ENCODE results near the gene ATP5IF1. TPM values are rescaled to one million over a fixed set of nuclear protein-coding genes. Genes with fewer than 3 reads are reported as not detected.
A peak's percentile ranks its signal among the peaks of the same experiment; 100 is the strongest.

Gene ATP5IF1
- polyA plus RNA-seq, 1 donor from 2014 or later: 448 TPM

GRCh38 chr1:28259934-28260802, 24.2 kb downstream of the ATP5IF1 start:
- no peaks in the 10 kb centered on the region for H3F3A ChIP-seq (ENCODE audit: insufficient read depth, low read length, poor library complexity, severe bottlenecking)
- H3K9me2 ChIP-seq (ENCODE audit: insufficient read depth, low read length): no peaks in the 10 kb centered on the region
- peak overlapping the region; percentile 44 for H3K4me2 ChIP-seq (ENCODE audit: low read length)
- peak overlapping the region; percentile 66 for H3K27ac ChIP-seq (ENCODE audit: low read length)
- H3K79me2 ChIP-seq (replicated peaks; ENCODE audit: insufficient read depth, low read length): peaks cover 30% of the 10 kb centered on the region
- peak overlapping the region; percentile 86 for H3K9ac ChIP-seq (ENCODE audit: low read length)
- no peaks in the 10 kb centered on the region for H3K27me3 ChIP-seq (ENCODE audit: insufficient read depth, low read depth, low read length)
- TF ChIP-seq MXI1 (conservative IDR thresholded peaks at IDR 0.05; ENCODE audit: poor library complexity, severe bottlenecking) (peak; percentile 8), CTCF (IDR thresholded peaks at IDR 0.05; ENCODE audit: poor library complexity, severe bottlenecking) (no peak)
- H3K36me3 ChIP-seq (ENCODE audit: insufficient read depth, low read length): no peaks in the 10 kb centered on the region
- peak overlapping the region; percentile 90 for H2AFZ ChIP-seq (ENCODE audit: low read depth, low read length)
- H3K9me3 ChIP-seq (ENCODE audit: low read length): no peaks in the 10 kb centered on the region
- H4K20me1 ChIP-seq (ENCODE audit: insufficient read depth): no peaks in the 10 kb centered on the region
- peak overlapping the region; percentile 99 for H3K4me3 ChIP-seq (ENCODE audit: low read length)

GRCh38 chr1:28260803-28261174, 24.9 kb downstream of the ATP5IF1 start:
- TF ChIP-seq EZH2 (IDR thresholded peaks at IDR 0.05; ENCODE audit: borderline replicate concordance, insufficient read depth, low read length, poor library complexity, severe bottlenecking): no peak
- TF ChIP-seq TAF1 (IDR thresholded peaks at IDR 0.05; ENCODE audit: low read depth): no peak
- TF ChIP-seq MXI1 (conservative IDR thresholded peaks at IDR 0.05; ENCODE audit: poor library complexity, severe bottlenecking): no peak
- TF ChIP-seq SMC3 (conservative IDR thresholded peaks at IDR 0.05; ENCODE audit: poor library complexity): no peak
- no peak for TF ChIP-seq EP300 (conservative IDR thresholded peaks at IDR 0.05; ENCODE audit: poor library complexity, severe bottlenecking)
- TF ChIP-seq POLR2AphosphoS5 (IDR thresholded peaks at IDR 0.05): no peak
- Histone ChIP-seq H3K9me2 (ENCODE audit: insufficient read depth, low read length) (no peaks in the 10 kb centered on the region), H3K4me3 (ENCODE audit: low read length) (peak overlapping the region; percentile 99), H4K20me1 (ENCODE audit: insufficient read depth) (no peaks in the 10 kb centered on the region), H2AFZ (ENCODE audit: low read depth, low read length) (no peak overlapping the region), H3K27me3 (ENCODE audit: insufficient read depth, low read depth, low read length) (no peaks in the 10 kb centered on the region), H3F3A (ENCODE audit: insufficient read depth, low read length, poor library complexity, severe bottlenecking) (no peaks in the 10 kb centered on the region), H3K9ac (ENCODE audit: low read length) (peak overlapping the region; percentile 86), H3K79me2 (replicated peaks; ENCODE audit: insufficient read depth, low read length) (peaks cover 32% of the 10 kb centered on the region), H3K9me3 (ENCODE audit: low read length) (no peaks in the 10 kb centered on the region), H3K4me2 (ENCODE audit: low read length) (peak overlapping the region; percentile 37), H3K27ac (ENCODE audit: low read length) (no peak overlapping the region), H3K36me3 (ENCODE audit: insufficient read depth, low read length) (no peaks in the 10 kb centered on the region)

- no peak overlapping the region for H3K9ac ChIP-seq (ENCODE audit: low read length)
- peaks cover 51% of the 10 kb centered on the region for H3K79me2 ChIP-seq (replicated peaks; ENCODE audit: insufficient read depth, low read length)
- H3K36me3 ChIP-seq (ENCODE audit: insufficient read depth, low read length): no peaks in the 10 kb centered on the region
- H3K9me2 ChIP-seq (ENCODE audit: insufficient read depth, low read length): no peaks in the 10 kb centered on the region
- no peak overlapping the region for H3K4me3 ChIP-seq (ENCODE audit: low read length)
- no peaks in the 10 kb centered on the region for H3F3A ChIP-seq (ENCODE audit: insufficient read depth, low read length, poor library complexity, severe bottlenecking)
- H2AFZ ChIP-seq (ENCODE audit: low read depth, low read length): no peak overlapping the region
- no peak overlapping the region for H3K4me2 ChIP-seq (ENCODE audit: low read length)
- H4K20me1 ChIP-seq (ENCODE audit: insufficient read depth): no peaks in the 10 kb centered on the region
- no peak overlapping the region for H3K27ac ChIP-seq (ENCODE audit: low read length)
- no peaks in the 10 kb centered on the region for H3K9me3 ChIP-seq (ENCODE audit: low read length)
- TF ChIP-seq REST (IDR thresholded peaks at IDR 0.05; ENCODE audit: borderline replicate concordance) (no peak), MXI1 (conservative IDR thresholded peaks at IDR 0.05; ENCODE audit: poor library complexity, severe bottlenecking) (no peak), EZH2 (IDR thresholded peaks at IDR 0.05; ENCODE audit: borderline replicate concordance, insufficient read depth, low read length, poor library complexity, severe bottlenecking) (no peak), TAF1 (IDR thresholded peaks at IDR 0.05; ENCODE audit: low read depth) (no peak), SMC3 (conservative IDR thresholded peaks at IDR 0.05; ENCODE audit: poor library complexity) (no peak), POLR2AphosphoS5 (IDR thresholded peaks at IDR 0.05) (no peak), RAD21 (conservative IDR thresholded peaks at IDR 0.05) (no peak), EP300 (conservative IDR thresholded peaks at IDR 0.05; ENCODE audit: poor library complexity, severe bottlenecking) (no peak), CTCF (IDR thresholded peaks at IDR 0.05; ENCODE audit: poor library complexity, severe bottlenecking) (no peak)
- no peaks in the 10 kb centered on the region for H3K27me3 ChIP-seq (ENCODE audit: insufficient read depth, low read depth, low read length)
These were observed 29.0 kb downstream of the ATP5IF1 start for GRCh38 chr1:28264897-28265296.
